Mucosa of gallbladder (tissue), 1 donor: ENCODE measurements around the gene LAMB3. TPM values are rescaled to one million over a fixed set of nuclear protein-coding genes. Genes with fewer than 3 reads are reported as not detected.

Source experiments
- DNase-seq: peaks from one replicate; pipeline ENCODE4 v3.0.0-alpha.2; 2020; ENCODE audit warnings: low spot score
- total RNA-seq: library from RNA; stranded (reverse); gene quantifications from one replicate; pipeline ENCODE4 v1.2.1, GENCODE V29; 2021
- donor health status: DM: no; HTN: no; CAD: no.

The LAMB3 gene
- total RNA-seq, 1 donor from 2014 or later: 7.6 TPM

GRCh38 chr1:209595599-209596285 lies 56.5 kb downstream of the LAMB3 start:
- no peak for DNase-seq

DNA sequence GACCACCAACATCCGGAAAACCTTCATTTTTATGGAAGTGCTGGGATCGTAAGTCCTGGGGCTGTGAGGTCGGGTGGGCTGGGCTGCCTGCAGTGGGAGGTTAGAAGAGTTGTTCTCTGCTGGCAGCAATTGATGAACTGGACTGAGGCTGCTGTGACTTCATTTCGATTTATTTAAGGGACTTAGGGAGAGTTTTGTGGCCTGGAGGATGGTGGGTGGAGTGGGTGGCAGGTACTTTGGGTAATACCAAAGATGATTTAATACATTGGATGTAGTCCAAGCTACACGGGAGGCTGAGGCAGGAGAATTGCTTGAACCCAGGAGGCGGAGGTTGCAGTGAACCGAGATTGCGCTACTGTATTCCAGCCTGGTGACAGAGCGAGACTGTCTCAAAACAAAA lies 57.2 kb downstream of the LAMB3 start:
- DNase-seq: no peak

GRCh38 chr1:209594440-209594839 lies 57.8 kb downstream of the LAMB3 start:
- no peak for DNase-seq

DNA sequence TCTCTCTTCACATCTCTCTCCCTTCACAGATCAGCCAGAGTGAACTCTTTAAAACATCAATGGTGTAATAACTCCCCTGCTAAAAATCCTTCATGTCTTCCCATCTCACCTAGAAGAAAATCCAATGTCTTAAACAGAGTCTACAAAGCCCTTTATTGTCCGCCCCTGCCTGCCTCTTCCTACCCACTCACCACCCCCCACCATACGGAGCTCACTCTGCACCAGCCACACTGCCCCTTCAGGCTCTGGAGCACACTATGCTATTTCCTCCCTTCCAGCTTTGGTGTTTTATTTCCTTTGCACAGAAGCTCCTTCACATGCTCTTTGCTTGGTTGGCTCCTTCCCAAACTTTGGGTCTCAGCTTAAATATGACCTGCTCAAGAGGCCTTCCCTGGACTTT lies 58.5 kb downstream of the LAMB3 start:
- no peak for DNase-seq

GRCh38 chr1:209590405-209590804 lies 61.8 kb downstream of the LAMB3 start:
- no peak for DNase-seq

DNA sequence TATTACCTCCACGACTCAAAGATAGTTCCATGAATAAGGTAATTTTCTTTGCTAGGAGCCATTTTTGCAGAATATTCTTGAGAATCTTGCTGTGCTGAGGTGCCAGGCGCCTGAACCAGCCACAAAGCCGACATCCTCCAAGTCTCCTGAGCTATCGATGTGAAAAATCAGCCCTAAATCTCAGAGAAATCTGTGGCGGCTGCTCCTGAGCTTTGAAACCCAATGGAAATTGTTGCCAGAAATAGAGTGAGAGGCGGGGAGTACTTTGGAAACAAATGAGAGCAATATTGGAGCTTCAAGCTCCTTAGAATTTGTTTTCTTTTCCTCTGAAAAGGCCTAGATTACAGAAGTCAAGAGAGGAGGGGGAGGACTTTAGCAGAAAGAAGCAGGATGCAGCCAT lies 62.4 kb downstream of the LAMB3 start:
- DNase-seq: no peak

DNA sequence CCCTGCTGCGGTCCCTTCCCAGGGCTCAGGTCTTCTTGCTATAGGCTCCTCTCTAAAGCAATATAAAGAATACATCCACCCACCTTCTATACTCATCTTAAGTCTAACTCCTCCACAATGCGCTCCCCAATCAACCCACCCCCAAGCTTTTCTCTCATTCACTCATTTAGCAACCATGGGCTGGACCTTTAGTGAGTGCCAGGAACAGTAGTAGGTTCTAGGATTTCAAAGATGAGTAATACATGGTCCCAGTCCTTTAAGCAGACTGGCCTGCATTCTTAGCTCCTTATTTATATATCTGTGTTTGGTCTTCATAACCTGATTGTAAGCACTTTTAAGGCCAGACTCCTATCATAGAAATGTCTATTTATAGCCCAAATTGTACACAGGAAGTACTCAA lies 62.8 kb downstream of the LAMB3 start:
- no peak for DNase-seq

- DNase-seq: no peak
These were observed 64.4 kb downstream of the LAMB3 start for GRCh38 chr1:209587789-209588188.

GRCh38 chr1:209586221-209586740 lies 65.9 kb downstream of the LAMB3 start:
- DNase-seq: no peak

- DNase-seq: peak; percentile 45
These were observed 66.6 kb downstream of the LAMB3 start for GRCh38 chr1:209585672-209586071.

DNA sequence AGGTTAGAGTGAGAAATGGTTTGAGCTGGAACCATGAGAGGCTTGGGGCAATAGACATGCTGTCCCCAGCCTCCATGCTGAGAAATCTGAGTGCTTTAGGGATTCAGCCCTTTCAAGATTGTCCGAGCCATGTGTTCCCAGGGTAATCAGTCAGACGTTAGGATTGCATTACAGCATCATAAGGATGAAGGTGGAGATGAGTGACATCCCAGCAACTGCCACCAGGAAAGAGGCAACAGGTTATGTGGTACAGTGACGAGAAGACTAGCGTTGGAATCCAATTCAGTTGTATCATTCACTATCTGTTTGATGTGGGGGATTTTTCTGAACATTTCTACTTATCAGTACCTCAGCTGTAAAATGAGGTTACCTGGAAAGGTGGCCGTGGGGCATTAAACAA lies 67.0 kb downstream of the LAMB3 start:
- DNase-seq: no peak

GRCh38 chr1:209584231-209584672 lies 68.0 kb downstream of the LAMB3 start:
- no peak for DNase-seq

DNA sequence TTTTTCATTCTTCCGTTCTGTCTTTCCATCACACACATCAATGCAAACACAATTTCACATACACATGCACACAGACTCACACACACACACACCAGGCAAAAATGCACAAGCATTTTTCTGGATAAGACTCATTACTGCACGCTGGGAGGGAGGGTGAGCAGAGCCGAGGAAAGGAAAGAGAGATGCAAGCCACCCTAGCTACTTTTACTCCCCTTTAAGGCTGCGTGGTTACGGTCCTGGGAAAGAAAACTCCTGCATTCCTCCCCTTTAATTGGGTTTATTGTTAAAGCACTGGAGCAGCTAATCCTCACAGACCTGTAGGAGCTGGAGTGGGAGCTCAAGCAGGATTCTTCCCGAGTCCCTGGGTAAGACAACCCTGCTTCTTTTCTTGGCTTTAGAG lies 68.8 kb downstream of the LAMB3 start, which contains the start of gene CAMK1G:
Gene CAMK1G, plus strand, starts transcription at position 307 of the 400 bp plus-strand sequence. CDS start 11,270 bp downstream, outside the sequence.
- no peak for DNase-seq

GRCh38 chr1:209580577-209580976 lies 71.6 kb downstream of the LAMB3 start:
- DNase-seq: no peak

- DNase-seq: no peak
These were observed 74.9 kb downstream of the LAMB3 start for GRCh38 chr1:209577346-209577745.

DNA sequence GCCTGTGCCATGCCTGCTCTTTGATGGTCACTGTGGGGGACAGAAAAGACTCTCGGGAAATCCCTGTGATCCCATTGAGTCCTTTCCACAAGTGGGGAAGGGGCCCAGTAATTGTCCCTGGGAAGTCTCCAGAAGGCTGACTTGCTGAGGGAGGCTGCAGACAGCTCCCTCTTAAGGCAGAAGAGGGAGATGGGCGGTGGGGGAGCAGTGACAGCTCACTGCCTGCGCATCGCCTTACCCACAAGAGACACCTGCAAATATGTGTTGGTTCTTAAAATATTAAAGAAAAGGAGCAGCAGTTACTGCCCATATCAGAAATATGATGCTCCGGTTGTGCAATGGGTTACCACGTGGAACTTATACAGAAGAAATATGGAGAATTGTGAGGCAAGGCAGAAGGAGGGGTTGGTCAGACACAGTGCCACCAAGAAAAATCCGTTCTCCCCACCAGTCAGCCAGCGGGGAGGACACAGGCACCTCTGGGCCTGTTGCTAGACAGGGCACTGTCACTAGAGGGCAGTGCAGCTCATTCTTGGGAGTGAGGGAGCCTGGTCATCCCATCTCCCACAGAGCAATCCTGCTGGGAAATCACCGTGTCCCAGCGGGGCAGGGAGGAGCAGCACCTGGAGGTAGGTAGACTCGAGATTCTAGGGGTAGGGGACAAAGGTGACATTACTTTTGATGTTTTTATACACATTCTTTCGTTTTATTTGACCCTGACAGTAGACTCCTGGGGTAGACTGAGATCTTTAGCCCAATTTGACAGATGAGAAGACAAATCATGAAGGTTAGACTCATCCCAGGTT lies 75.6 kb downstream of the LAMB3 start:
- peak; percentile 82 for DNase-seq

- no peak for DNase-seq
These were observed 81.5 kb downstream of the LAMB3 start for GRCh38 chr1:209570743-209571142.

- peak; percentile 81 for DNase-seq
These were observed 82.6 kb downstream of the LAMB3 start for GRCh38 chr1:209569455-209570207.

- DNase-seq: no peak
These were observed 84.5 kb downstream of the LAMB3 start for GRCh38 chr1:209567698-209568175.

- DNase-seq: peak; percentile 85
These were observed 86.2 kb downstream of the LAMB3 start for GRCh38 chr1:209565759-209566678.
